Activated naive CD8-positive, alpha-beta T cell treated with anti-CD3 and anti-CD28 coated beads, Interleukin-2, amount 50 U/mL, for 24 hours (primary cell): ENCODE measurements around the gene TEX29.

ENCODE experiments used
- ATAC-seq: fragments of 150-1000 bp; cut with Tn5 transposase; one replicate; pipeline ENCODE4 v1.10.0; 2021
- DNase-seq: peaks from one replicate; pipeline ENCODE4 v3.0.0; 2021
- H3K27ac Mint-ChIP-seq: one replicate; pipeline ENCODE4 v1.8.0; 2021; ENCODE audit warnings: mild to moderate bottlenecking, mixed read lengths
- H3K27me3 Mint-ChIP-seq: one replicate; pipeline ENCODE4 v1.8.0; 2021; ENCODE audit warnings: mixed read lengths
- H3K36me3 Mint-ChIP-seq: one replicate; pipeline ENCODE4 v1.8.0; 2021; ENCODE audit warnings: low read depth, mixed read lengths
- H3K4me1 Mint-ChIP-seq: one replicate; pipeline ENCODE4 v1.8.0; 2021; ENCODE audit warnings: mixed read lengths
- H3K4me3 Mint-ChIP-seq: one replicate; pipeline ENCODE4 v1.8.0; 2021; ENCODE audit warnings: mild to moderate bottlenecking, moderate library complexity, mixed read lengths
- H3K9me3 Mint-ChIP-seq: one replicate; pipeline ENCODE4 v1.8.0; 2021; ENCODE audit warnings: mixed read lengths

TEX29 gene

DNA sequence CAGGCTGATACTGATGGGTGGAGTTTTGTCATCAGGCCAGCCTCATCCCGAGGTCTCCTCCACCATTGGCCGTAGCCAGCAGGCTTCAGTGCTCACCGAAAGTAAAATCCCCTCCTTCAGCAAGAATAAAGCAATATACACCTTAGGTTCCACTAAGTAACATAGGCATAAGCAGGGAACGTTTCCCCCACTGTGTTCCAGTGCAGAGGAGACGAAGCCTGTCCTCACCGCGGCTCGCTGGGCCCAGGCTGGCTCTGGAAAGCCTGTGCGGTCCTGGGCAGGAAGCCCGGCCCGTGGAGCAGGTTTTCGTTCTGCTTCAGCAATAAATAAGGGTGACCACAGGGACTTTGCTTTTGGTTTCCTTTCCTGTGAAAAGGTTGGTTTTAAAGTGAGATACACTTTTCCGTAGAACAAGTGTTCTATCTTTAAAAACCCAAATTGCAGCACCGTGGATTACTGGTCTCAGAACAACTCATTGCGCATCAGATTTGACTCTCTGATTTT, 16.3 kb upstream of the TEX29 start:
- peak; percentile 52 for ATAC-seq
- H3K4me1 Mint-ChIP-seq = peaks cover 9% of the 10 kb centered on the region
- no peaks in the 10 kb centered on the region for H3K27me3 Mint-ChIP-seq
- H3K36me3 Mint-ChIP-seq = peaks cover 70% of the 10 kb centered on the region
- no peak for DNase-seq
- H3K4me3 Mint-ChIP-seq = no peak overlapping the region
- H3K27ac Mint-ChIP-seq = no peak overlapping the region
- peaks cover 2% of the 10 kb centered on the region for H3K9me3 Mint-ChIP-seq

DNA sequence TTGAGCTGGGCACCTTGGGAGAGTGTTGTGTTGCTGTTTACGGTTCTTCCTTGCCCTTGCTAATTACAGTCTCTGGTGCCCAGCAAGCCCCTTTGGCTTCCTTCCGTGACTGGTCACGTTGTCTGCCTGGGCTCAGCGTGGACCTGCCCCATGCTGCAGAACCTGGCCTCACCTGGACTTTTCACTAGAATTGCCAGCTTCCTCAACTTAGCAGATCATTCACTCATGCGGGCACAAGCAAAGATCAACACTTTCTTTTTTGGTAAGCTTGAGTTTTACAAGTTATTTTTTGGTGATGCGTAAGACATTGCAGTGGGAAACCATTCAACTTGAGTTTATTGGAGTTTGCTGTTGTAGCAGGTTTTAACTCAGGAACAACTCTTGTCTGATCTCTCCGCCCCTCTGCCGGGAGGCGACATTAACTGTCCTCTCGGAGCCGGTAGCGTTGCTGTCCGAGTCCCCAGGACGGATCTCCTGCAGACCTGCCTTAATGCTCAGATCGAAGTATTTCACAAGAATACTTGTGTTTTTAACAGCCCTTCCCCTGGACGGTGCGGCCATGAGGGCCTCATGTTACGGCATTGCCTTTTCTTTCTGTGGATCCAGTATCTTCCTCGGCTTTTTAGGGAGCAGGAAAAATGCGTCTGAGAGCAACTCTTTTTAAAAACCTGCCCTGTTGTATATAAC, 15.7 kb upstream of the TEX29 start:
- DNase-seq = no peak
- H3K36me3 Mint-ChIP-seq = peaks cover 76% of the 10 kb centered on the region
- no peaks in the 10 kb centered on the region for H3K27me3 Mint-ChIP-seq
- no peak overlapping the region for H3K4me3 Mint-ChIP-seq
- peaks cover 9% of the 10 kb centered on the region for H3K9me3 Mint-ChIP-seq
- peak overlapping the region; percentile 79 for H3K27ac Mint-ChIP-seq
- H3K4me1 Mint-ChIP-seq = peaks cover 9% of the 10 kb centered on the region
- no peak for ATAC-seq

DNA sequence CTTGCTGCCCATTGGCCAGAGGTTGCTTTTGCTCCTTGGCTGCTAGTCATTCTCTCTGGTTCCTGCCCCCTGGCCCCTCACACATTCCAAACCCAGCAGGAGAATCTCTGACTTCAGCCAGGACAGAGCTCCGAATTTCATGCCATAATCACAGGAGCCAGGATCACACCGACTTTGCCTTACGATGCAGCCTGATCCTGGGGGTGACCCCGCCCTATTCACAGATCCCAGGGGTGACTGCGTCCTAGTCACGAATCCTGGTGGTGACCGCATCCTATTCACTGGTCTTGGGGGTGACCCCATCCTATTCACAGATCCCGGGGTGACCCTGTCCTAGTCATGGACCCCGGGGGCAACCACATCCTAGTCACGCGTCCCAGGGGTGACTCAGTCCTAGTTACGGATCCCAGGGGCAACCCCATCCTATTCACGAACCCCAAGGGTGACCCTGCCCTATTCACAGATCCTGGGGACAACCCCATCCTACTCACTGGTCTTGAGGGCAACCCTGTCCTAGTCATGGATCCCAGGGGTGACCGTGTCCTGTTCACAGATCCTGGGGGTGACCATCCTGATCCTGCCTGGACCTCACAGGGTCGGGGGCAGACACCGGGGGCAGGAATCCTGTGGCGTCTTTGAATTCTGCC, 7.4 kb upstream of the TEX29 start:
- Mint-ChIP-seq H3K36me3 (peaks cover 55% of the 10 kb centered on the region), H3K27me3 (no peaks in the 10 kb centered on the region), H3K9me3 (peaks cover 27% of the 10 kb centered on the region), H3K27ac (no peak overlapping the region), H3K4me3 (no peak overlapping the region), H3K4me1 (no peaks in the 10 kb centered on the region)
- ATAC-seq (no peak), DNase-seq (no peak)

DNA sequence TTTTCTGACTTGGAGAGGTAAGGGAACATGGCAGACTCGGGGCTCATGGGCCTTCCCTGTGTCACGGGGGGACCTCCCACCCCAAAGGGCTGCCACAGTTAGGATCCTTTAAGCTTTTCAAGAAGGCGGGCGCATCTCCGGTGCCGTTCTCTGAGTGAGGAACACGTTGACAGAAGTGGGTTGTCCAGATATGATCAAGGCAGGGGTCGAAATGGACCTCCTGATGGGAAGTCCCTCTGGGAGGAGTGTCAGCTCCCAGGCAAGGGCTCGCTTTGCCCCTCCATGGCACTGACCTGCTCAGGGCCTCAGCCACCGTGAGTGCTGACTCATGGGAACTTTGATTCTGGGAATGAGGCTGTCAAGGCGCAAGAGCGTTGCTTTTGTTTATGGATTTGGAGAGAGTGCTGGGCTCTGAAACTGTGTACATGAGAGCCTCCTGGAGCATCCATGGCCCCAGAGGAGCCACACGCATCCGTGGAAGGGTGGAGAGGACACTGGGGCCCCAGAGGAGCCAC, 6.5 kb upstream of the TEX29 start:
- Mint-ChIP-seq H3K27ac (no peak overlapping the region), H3K27me3 (no peaks in the 10 kb centered on the region), H3K9me3 (peaks cover 26% of the 10 kb centered on the region), H3K4me3 (no peak overlapping the region), H3K36me3 (peaks cover 48% of the 10 kb centered on the region), H3K4me1 (no peaks in the 10 kb centered on the region)
- ATAC-seq (no peak), DNase-seq (no peak)

DNA sequence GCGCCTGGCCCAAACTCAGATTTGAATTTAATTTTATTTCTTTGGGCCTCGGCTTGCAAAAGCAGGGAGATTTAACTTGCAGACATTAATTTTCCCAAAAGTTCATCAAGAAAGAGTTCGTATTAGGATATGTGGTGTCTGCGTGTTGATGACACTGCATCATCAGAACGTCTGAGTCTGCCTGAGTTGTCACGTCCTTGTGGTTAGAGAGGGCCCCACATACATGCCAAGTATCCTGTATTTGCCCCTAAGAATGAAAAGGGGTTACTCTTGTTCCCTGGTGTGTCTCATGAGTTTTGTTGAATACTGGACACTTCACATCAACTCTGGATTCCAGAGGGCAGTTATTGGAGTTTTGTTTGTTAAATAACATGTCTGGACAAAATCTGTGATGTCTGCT, 5.6 kb upstream of the TEX29 start:
- Mint-ChIP-seq H3K36me3 (peaks cover 41% of the 10 kb centered on the region), H3K27ac (no peak overlapping the region)

DNA sequence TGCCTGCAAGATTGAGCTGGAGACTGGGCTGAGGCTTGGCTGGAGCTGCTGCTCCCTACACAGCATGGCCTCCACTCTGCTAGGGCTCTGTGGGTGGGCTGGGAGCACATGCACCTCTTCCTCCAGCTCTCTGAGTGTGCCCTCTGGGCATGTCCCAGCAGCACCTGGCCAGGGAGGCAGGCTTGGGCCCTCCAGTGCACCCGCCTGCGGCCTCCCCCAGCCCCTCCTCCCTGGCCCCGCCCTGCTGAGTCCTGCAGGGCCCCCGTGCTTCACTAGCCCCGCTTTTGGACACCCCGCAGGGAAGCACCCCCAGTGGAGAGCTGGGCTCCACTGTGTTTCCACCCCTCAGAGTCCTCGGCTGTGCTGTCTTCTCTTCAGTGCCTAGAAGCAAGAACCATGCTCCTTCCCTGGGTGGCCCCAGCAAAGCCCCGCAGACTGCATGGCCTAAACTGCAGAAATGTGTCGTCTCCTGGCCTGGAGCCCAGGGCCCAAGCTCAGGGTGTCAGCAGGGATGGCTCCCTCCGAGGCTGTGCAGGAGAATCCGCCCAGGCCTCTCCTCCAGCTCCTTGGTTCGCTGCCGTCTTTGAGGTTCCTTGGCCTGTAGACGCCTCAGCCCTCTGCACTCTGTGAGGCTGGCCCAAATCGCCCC, 5.0 kb upstream of the TEX29 start:
- DNase-seq = no peak
- no peaks in the 10 kb centered on the region for H3K27me3 Mint-ChIP-seq
- peaks cover 11% of the 10 kb centered on the region for H3K9me3 Mint-ChIP-seq

More for the DNA sequence above, 5.6 kb upstream of the TEX29 start:
- DNase-seq (no peak), ATAC-seq (no peak)
- Mint-ChIP-seq H3K4me3 (no peak overlapping the region), H3K9me3 (peaks cover 17% of the 10 kb centered on the region), H3K27me3 (no peaks in the 10 kb centered on the region), H3K4me1 (no peaks in the 10 kb centered on the region)

DNA sequence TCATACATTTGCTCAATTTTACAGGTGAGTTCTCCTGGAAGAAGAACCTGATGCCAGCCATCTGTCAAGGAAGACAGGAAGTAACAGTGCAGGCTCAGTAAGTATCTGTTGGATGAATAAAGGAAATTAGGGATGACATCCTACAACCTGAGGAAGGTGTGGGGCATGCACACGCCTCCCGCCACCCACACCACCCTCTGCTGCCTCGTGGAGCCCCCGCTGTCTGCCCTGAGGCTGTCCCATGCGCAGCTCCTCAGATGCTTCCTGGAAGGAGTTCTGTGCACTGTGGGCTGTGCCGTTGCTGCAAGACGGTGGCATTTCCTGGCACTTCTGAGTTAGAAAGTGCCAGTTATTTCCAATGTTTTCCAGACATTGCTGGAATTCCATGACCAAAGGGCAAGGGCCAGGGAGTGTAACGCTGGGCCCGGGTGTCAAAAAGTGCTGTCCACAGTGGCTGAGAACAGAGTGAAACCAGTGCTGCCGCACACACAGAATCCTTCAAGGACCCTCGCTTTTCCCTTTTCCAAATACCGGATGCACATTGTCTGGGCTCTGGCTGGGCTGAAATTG, 4.2 kb upstream of the TEX29 start:
- Mint-ChIP-seq H3K36me3 (peaks cover 27% of the 10 kb centered on the region), H3K27ac (no peak overlapping the region), H3K27me3 (no peaks in the 10 kb centered on the region), H3K9me3 (peaks cover 5% of the 10 kb centered on the region), H3K4me3 (no peak overlapping the region), H3K4me1 (no peaks in the 10 kb centered on the region)
- DNase-seq (no peak), ATAC-seq (no peak)

More for the DNA sequence above, 5.0 kb upstream of the TEX29 start:
- Mint-ChIP-seq H3K36me3 (peaks cover 34% of the 10 kb centered on the region), H3K27ac (no peak overlapping the region), H3K4me1 (no peaks in the 10 kb centered on the region), H3K4me3 (no peak overlapping the region)
- ATAC-seq = no peak

DNA sequence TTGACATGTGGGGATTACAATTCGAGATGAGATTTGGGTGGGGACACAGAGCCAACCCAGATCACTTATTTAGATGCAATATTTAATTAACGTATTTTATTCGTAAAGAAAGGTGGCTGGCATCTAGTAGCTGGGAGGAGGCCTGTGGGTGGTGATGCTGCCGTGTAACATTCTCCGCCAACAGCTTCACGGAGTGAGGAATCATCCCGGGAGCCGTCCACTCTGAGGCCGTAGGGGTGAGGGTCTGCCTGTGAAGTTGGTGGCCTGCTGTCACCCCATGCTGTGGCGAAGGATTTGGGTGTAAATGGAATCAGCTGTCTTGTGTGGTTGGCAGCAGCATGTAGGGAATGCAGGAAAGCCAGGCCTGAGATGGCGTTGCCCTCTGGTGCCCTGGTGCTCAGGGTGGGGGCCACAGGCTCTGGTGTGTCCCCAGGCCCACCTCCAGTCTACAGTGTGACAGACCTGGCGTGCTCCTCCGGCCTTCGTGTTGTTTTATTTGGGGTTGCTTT, 3.3 kb upstream of the TEX29 start:
- H3K9me3 Mint-ChIP-seq = no peaks in the 10 kb centered on the region
- H3K4me1 Mint-ChIP-seq = no peaks in the 10 kb centered on the region
- DNase-seq (no peak), ATAC-seq (no peak)
- peaks cover 19% of the 10 kb centered on the region for H3K36me3 Mint-ChIP-seq
- H3K4me3 Mint-ChIP-seq = no peak overlapping the region
- H3K27ac Mint-ChIP-seq = no peak overlapping the region
- H3K27me3 Mint-ChIP-seq = no peaks in the 10 kb centered on the region

DNA sequence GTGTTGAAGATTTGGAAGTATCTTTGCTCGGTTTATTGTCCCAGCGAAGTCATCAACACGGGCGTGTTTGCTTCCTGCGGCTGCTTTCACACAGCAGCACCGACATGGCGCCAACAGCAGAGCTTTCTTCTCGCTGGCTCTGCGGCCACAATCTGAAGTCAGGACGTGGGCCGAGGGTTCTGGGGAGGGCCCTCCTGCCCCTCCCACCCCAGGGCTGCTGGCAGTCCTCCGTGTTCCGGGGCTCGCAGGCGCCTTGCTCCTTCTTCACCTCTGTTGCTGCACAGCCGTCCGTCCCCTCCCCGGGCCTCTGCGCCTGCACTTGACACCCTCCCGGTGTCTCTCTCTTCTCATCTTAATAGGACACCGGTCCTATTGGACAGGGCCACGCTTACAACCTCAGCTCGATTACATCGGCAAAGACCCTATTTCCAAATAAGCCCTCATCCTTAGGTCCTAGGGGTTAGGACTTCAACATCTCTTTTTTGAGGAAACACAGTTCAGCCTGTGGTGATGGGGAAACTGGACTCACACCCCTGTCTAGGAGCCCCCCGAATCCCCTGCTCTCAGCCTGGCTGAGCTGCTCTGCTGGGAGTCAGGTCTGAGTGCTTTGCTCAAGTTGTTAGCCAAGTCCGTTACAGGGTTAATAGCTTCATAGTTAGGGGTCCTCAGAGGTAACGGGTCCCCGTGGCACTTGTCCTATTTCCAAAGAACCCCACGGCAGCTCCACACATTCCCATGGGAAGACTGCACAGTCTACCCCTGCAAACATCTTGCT, 2.7 kb upstream of the TEX29 start:
- H3K4me3 Mint-ChIP-seq = no peak overlapping the region

DNA sequence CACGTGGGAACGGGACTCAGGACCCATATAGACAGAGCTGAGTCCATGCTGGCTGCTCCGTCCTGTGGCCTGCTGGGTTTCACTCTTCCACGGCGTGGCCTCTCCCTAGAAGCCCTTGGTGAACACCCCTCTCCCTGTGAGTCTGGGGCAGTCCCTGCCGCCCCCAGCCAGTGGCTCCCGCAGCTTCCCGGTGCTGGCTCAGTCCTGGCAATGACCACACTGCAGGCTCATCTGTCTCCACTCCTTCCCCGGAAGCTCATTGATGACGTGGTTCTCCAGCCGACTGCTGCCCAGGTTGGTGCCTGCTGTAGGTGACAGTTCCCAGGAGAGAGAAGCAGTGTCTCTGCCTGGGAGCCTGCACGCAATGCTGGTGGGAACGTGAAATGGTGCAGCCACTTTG, 2.1 kb upstream of the TEX29 start:
- ATAC-seq (no peak), DNase-seq (no peak)
- Mint-ChIP-seq H3K4me1 (no peaks in the 10 kb centered on the region), H3K4me3 (no peak overlapping the region), H3K9me3 (no peaks in the 10 kb centered on the region), H3K27ac (no peak overlapping the region), H3K27me3 (no peaks in the 10 kb centered on the region), H3K36me3 (peaks cover 6% of the 10 kb centered on the region)

More for the DNA sequence above, 2.7 kb upstream of the TEX29 start:
- Mint-ChIP-seq H3K4me1 (no peaks in the 10 kb centered on the region), H3K27me3 (no peaks in the 10 kb centered on the region), H3K27ac (no peak overlapping the region), H3K36me3 (peaks cover 12% of the 10 kb centered on the region), H3K9me3 (no peaks in the 10 kb centered on the region)
- DNase-seq (no peak), ATAC-seq (no peak)

DNA sequence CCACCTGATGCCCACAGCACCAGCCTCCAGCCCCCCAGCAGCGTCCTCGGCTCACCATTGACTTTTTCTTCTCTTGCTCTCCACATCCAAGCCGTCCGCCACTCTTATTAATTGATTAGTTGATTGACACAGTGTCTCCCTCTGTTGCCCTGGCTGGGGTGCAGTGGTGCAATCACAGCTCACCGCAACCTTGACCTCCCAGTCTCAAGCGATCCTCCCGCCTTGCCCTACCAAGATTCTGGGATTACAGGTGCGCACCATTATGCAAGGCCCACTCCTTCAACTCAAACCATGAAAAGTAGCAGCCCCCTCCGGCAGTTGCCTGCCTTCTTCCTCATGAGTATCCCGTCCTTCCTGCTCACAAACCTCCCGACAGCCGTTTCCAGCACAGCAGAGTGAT, 921 bp upstream of the TEX29 start:
- Mint-ChIP-seq H3K4me3 (no peak overlapping the region), H3K27ac (no peak overlapping the region), H3K27me3 (no peaks in the 10 kb centered on the region), H3K4me1 (peaks cover 4% of the 10 kb centered on the region), H3K9me3 (no peaks in the 10 kb centered on the region), H3K36me3 (peaks cover 6% of the 10 kb centered on the region)
- ATAC-seq = no peak
- no peak for DNase-seq

DNA sequence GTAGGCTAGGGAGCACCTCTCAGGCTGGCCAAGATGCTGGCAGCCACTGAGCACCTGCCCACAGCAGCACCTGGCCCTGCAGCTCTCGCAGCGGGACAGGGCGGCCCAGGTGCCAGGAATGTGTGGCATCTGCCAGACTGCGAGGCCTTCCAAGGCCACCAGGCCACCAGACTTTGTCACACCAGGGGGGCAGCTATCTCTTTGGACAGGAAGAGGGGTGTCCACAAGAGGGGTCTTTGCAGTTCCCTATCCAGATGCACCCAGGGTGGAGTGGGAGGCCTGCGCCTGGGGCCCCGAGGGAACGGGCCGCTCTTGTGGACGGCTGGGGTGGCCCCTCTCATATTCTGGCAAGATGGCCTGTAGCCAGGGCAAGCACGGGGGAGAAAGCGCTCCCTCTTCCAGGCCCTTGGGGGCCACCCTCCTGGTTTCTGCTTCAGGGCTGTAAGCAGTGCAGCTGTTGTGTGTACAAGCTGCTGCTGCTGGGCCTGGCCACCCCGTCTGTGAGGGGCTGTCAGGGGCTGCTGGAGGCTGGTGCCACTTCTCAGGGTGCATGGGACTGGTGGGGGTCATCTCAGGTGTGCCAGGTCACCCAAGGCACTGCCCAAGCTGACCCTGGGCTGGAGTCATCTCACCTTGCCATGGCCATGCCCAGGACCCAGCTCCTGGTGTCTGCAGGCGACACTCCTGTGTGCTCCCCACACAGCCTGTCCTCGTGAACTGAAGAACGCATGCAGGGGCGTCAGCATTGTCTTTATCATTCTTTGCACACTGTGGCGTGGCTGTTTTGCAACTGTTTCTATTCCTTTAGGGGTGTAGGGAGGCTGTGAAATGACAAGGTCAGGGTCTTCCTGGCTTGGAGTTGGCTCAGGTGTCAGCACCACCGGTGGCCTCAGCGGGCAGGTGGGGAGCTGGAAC, 1.8 kb downstream of the TEX29 start:
- H3K4me3 Mint-ChIP-seq = no peak overlapping the region
- DNase-seq = no peak
- H3K27ac Mint-ChIP-seq = no peak overlapping the region
- no peak for ATAC-seq
- H3K9me3 Mint-ChIP-seq = no peaks in the 10 kb centered on the region
- no peaks in the 10 kb centered on the region for H3K27me3 Mint-ChIP-seq
- peaks cover 4% of the 10 kb centered on the region for H3K4me1 Mint-ChIP-seq
- H3K36me3 Mint-ChIP-seq = no peaks in the 10 kb centered on the region

DNA sequence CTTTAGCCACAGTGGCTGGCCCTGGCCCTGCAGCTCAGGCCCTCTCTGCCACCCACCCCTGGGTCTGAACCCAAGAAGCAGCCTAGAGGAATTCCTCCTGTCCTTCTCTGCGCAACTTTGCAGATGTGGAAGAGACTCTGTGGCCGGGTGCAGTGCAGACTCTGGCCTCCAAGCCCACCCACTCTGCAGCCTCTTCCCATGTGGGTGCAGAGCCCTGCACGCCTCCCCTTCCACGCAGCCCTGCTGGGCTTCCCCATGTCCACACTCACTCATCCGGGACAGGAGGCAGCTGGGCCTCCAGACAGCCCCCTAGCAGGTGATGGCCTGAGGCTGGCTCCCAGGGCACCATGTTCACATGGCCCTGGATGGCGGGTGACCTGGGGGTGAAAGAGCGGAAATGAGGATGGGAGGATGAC, 2.5 kb downstream of the TEX29 start:
- Mint-ChIP-seq H3K9me3 (no peaks in the 10 kb centered on the region), H3K4me3 (no peak overlapping the region), H3K27ac (no peak overlapping the region), H3K4me1 (peaks cover 4% of the 10 kb centered on the region), H3K27me3 (no peaks in the 10 kb centered on the region), H3K36me3 (no peaks in the 10 kb centered on the region)
- DNase-seq = no peak
- no peak for ATAC-seq
